ENCODE results near the gene MGST1. TPM values are rescaled to one million over a fixed set of nuclear protein-coding genes. Genes with fewer than 3 reads are reported as not detected.

Gene MGST1
- total RNA-seq, 3 donors from 2014 or later = 0.45 to 1.8 (median 0.94) TPM

DNA sequence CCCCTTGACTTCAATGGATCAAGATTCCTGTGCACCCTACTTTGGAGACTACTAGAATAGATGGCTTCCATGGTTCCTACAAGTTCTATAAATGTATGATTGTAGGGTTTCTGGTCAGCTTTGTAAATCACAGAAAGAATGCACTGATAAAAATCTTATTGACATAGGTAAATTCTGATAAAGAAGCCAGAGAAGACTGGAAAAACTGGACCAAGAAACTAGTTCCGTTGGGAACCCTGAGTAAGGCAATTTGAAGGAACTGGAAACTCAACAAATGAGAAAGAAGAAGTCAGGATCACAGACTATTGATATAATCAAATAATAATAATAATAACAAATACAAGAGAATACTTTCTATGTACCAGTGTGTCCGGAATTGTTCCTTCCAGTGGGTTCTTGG lies 15.4 kb upstream of the MGST1 start:
- DNase-seq (no peak), ATAC-seq (no peak)
- Mint-ChIP-seq H3K4me3 (no peak overlapping the region), H3K4me1 (ENCODE audit: low read depth) (no peaks in the 10 kb centered on the region), H3K9me3 (peaks cover 19% of the 10 kb centered on the region), H3K36me3 (ENCODE audit: insufficient read depth) (no peaks in the 10 kb centered on the region), H3K27me3 (ENCODE audit: low read depth) (no peaks in the 10 kb centered on the region)

DNA sequence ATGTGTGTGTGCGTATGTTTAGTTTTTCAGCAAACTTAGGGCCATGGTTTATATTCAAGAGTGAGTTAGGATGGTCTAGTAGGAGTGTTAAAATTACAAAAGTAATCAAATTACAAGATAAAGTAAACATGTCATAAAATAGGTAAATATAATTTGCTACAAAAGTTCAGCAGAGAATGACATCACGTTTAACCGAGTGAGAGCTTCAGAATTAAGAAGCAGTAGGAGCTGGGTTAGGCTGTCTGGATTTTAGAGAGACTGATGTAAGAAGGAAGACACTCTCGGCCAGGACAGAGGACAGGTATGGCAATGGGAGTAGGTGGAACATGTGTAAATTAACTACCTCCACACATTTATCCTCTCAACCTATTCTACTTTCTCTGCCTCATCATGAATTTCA lies 11.6 kb upstream of the MGST1 start:
- H3K4me1 Mint-ChIP-seq (ENCODE audit: low read depth) = no peaks in the 10 kb centered on the region
- no peak overlapping the region for H3K4me3 Mint-ChIP-seq
- ATAC-seq = no peak
- peaks cover 8% of the 10 kb centered on the region for H3K9me3 Mint-ChIP-seq
- H3K27me3 Mint-ChIP-seq (ENCODE audit: low read depth) = no peaks in the 10 kb centered on the region
- DNase-seq = no peak
- H3K36me3 Mint-ChIP-seq (ENCODE audit: insufficient read depth) = no peaks in the 10 kb centered on the region

DNA sequence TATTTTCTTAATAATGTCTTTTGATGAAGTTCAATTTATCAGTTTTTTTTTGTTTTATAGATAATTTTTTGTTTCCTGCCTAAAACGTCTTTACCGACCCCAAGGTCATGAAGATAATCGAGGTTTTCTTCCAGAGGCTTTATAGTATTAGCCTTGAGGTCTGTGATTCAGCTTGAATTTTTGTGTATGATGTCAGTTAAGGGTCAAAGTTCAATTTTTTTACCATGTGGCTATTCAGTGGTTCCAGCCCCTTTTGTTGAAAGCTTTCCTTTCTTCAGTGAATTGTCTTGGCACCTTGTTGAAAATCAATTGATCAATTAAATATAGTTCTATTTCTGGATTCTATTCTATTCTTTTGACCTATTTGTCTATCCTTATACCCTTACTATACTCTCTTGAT lies 3.2 kb upstream of the MGST1 start:
- H3K4me3 Mint-ChIP-seq = no peak overlapping the region
- DNase-seq = no peak
- H3K4me1 Mint-ChIP-seq (ENCODE audit: low read depth) = no peaks in the 10 kb centered on the region
- H3K36me3 Mint-ChIP-seq (ENCODE audit: insufficient read depth) = no peaks in the 10 kb centered on the region
- H3K9me3 Mint-ChIP-seq = peaks cover 8% of the 10 kb centered on the region
- no peak for ATAC-seq
- H3K27me3 Mint-ChIP-seq (ENCODE audit: low read depth) = peaks cover 8% of the 10 kb centered on the region

DNA sequence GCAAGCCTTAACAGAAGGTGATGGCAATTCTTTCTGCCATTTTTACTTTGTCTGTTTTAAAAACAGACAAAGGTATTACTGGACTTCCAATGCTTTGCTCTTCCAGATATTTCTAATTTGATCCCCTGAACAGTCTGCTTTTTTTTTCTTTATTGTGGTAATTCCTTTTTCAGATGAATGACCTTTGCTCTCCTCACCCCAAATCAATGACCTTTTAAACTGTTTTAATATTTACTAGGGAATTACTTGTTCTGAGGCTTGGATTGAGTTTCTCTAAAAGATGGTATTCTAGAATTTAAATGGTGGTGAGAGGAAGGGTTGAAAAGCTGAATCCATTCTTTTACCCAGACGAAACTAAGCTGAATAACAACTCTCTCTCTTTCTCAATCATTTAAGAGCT lies 2.3 kb upstream of the MGST1 start:
- ATAC-seq = no peak
- no peaks in the 10 kb centered on the region for H3K36me3 Mint-ChIP-seq (ENCODE audit: insufficient read depth)
- DNase-seq = no peak
- no peak overlapping the region for H3K4me3 Mint-ChIP-seq
- peaks cover 8% of the 10 kb centered on the region for H3K9me3 Mint-ChIP-seq
- peaks cover 8% of the 10 kb centered on the region for H3K27me3 Mint-ChIP-seq (ENCODE audit: low read depth)
- no peaks in the 10 kb centered on the region for H3K4me1 Mint-ChIP-seq (ENCODE audit: low read depth)

DNA sequence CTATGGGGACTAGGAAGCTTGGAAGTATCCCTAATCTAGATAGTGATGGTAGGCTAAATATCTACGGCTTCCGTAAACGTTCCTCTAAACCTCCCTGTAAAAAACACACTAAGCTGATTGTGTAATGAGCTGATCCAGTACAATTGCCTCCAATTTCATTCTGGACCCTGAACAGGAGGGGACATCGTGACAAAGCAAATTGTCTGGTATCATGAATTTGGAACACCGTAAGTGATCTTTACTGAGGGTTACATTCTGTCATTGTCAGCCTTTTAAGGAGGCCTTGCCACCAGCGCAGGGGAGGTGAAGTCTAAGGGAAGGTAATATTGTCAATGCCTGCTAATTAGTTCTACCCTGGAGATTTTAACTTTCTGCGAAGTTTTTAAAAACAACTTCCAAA lies 487 bp upstream of the MGST1 start:
- Mint-ChIP-seq H3K4me1 (ENCODE audit: low read depth) (no peaks in the 10 kb centered on the region), H3K27me3 (ENCODE audit: low read depth) (peaks cover 8% of the 10 kb centered on the region), H3K36me3 (ENCODE audit: insufficient read depth) (no peaks in the 10 kb centered on the region), H3K9me3 (peaks cover 8% of the 10 kb centered on the region), H3K4me3 (no peak overlapping the region)
- ATAC-seq (no peak), DNase-seq (no peak)

DNA sequence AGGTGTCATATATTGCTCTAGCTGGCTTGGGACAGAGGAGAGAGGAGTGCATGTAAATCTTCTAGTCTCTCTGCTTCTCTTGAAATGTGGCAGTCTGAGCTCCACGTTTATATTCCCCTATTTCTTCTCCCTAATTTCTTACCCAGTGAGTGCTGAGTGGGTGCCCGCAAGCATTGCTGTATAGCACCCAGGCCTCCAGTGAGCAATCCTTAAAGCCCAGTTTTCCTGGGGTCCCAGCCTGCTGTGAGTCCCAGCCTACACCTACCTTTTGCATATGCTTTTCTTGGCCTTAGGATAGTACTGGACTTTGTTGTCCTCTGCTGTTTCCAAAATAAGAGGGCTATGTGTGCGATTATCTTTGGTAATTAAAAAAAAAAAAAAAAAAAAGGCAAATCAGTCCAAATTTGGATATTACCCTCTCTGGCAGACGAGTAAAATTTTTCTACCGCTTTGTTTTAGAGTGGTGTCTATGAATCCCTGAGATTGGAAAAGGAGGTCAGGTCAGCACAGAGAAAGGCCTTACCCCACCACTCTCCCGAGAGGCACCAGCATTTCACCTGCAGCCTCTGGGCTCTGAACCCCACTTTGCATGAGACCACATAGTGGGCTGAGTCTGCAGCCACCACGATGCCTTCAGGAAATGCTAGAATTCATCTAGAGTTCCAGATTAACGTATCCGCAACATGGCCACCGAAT lies 1.1 kb downstream of the MGST1 start:
- Mint-ChIP-seq H3K27me3 (ENCODE audit: low read depth) (peaks cover 8% of the 10 kb centered on the region), H3K36me3 (ENCODE audit: insufficient read depth) (no peaks in the 10 kb centered on the region), H3K9me3 (no peaks in the 10 kb centered on the region), H3K4me3 (no peak overlapping the region), H3K4me1 (ENCODE audit: low read depth) (no peaks in the 10 kb centered on the region)
- no peak for ATAC-seq
- no peak for DNase-seq

DNA sequence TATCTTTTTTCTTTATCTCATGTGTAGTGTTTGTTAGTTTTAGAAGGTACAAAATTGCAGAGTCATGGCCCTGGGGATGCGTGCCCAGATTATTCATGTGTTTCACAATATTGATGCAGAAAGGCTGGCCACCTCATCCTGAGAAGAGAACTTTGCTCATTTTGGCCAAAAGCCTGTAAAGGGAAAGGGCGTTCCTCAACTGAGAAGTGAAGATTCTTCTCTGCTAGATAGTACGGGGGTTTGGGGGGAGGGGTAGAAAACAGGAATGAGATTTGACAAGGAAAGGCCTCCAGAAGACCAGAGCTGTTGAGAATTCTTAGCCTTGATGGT lies 1.7 kb downstream of the MGST1 start:
- no peaks in the 10 kb centered on the region for H3K9me3 Mint-ChIP-seq
- DNase-seq (no peak), ATAC-seq (no peak)
- H3K4me1 Mint-ChIP-seq (ENCODE audit: low read depth) = no peaks in the 10 kb centered on the region
- H3K4me3 Mint-ChIP-seq = no peak overlapping the region
- peaks cover 8% of the 10 kb centered on the region for H3K27me3 Mint-ChIP-seq (ENCODE audit: low read depth)
- no peaks in the 10 kb centered on the region for H3K36me3 Mint-ChIP-seq (ENCODE audit: insufficient read depth)

DNA sequence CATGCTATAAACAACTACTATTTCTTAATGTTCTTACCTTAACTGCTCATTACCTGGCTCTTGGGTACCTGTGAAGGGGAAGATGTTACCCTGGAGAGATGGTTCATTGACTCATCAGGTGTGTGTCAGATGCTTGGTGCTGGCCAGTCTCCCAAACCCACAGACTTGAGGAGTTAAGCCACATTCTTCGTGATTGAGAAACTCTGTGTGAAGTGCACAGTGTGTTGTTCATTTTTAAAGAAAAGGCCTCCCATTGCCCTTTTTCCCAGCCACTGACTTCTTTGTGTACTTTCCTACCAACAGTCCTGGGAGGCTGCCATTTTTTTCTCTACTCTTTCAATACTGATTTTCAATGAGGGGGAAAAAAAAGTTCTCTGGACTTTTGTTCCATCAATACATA lies 3.2 kb downstream of the MGST1 start:
- H3K36me3 Mint-ChIP-seq (ENCODE audit: insufficient read depth) = no peaks in the 10 kb centered on the region
- ATAC-seq = no peak
- H3K27me3 Mint-ChIP-seq (ENCODE audit: low read depth) = peaks cover 8% of the 10 kb centered on the region
- no peak overlapping the region for H3K4me3 Mint-ChIP-seq
- H3K9me3 Mint-ChIP-seq = no peaks in the 10 kb centered on the region
- no peaks in the 10 kb centered on the region for H3K4me1 Mint-ChIP-seq (ENCODE audit: low read depth)
- no peak for DNase-seq

DNA sequence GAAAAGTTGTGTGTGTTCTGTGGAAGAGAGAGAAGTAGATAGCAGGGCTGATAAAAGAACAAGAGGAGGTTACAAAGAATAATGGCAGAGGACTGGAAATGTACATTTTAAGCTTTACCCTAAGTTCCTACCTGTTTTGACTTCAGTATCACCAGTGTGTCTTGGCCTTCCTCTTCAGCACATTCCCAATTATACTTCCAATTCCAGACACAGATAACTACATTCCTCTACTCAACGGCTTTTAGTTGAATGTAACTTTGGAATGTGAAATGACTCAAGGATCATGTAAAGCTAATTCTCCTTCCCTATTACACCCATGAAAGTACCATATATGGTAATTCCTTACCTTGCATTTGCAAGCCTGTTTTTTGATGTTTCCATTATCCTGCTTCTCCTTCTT lies 5.0 kb downstream of the MGST1 start:
- Mint-ChIP-seq H3K36me3 (ENCODE audit: insufficient read depth) (no peaks in the 10 kb centered on the region), H3K27me3 (ENCODE audit: low read depth) (peaks cover 2% of the 10 kb centered on the region), H3K9me3 (no peaks in the 10 kb centered on the region), H3K4me1 (ENCODE audit: low read depth) (no peaks in the 10 kb centered on the region), H3K4me3 (no peak overlapping the region)
- ATAC-seq = no peak
- DNase-seq = no peak

DNA sequence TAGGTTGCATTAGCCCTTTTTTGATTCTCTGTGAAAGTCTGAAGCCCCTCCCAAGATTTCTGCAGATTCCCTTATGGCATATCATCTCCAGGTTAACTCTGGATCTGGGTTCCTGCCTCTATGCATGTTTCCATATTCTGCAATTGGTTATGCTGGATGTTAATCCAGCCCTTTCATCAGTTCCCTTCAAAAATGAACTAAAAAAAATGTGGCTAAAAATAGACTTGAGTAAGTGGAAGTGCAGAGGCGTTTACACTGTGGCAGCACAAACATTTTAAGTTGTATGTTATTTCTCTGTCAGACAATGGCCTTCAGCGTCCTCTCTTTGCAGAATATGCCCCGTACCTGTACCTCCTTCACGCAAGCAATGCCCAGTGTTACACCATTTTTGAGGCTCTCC lies 11.4 kb downstream of the MGST1 start:
- H3K36me3 Mint-ChIP-seq (ENCODE audit: insufficient read depth) = no peaks in the 10 kb centered on the region
- no peaks in the 10 kb centered on the region for H3K9me3 Mint-ChIP-seq
- no peak overlapping the region for H3K4me3 Mint-ChIP-seq
- H3K4me1 Mint-ChIP-seq (ENCODE audit: low read depth) = no peaks in the 10 kb centered on the region
- ATAC-seq (no peak), DNase-seq (no peak)
- no peaks in the 10 kb centered on the region for H3K27me3 Mint-ChIP-seq (ENCODE audit: low read depth)

DNA sequence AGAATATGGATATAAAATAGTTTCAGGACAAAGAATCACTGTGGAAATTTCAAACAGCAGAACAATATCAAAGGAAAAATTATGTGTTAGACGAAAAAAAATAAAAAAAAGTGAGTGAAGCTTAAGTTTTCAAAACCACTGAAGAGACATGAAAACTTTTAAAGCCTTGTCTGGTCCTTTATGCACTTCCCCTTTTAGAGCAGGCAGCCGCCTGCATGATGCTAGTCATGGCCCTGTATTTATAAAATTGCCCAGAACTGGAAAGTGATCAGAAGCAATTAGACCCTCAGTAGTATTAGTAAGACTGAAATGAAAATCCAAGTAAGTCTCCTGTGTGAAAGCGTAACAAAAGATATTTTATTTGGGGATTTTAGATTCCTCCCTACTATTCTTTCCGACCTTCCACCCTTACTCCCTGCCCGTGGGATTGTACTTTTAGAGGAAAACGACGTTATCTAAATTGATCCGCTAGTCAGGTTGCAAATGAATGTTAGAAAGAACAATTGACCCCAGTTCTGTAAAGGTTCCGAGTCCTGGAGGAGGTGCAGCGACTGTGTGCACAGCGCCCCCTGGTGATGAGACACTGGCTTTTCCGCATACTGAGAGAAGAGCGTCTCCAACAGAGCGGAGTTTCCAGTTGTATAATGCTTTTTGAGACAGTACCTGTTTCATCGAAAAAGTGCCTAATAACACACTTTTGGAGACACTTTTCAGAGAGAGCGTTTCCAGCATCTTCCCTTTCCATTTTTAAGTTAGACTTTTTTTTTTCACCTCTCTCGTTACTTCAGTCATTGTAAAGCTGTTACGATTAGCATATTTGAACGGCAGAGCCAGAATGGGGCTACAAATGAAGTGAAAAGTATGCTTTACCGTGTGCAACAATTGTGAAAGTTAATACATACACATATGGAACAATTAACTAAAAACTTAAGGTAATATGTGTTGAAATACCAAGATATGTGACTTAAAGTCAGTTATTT lies 12.4 kb downstream of the MGST1 start:
- no peak for ATAC-seq
- H3K4me1 Mint-ChIP-seq (ENCODE audit: low read depth) = no peaks in the 10 kb centered on the region
- H3K36me3 Mint-ChIP-seq (ENCODE audit: insufficient read depth) = no peaks in the 10 kb centered on the region
- H3K27me3 Mint-ChIP-seq (ENCODE audit: low read depth) = no peaks in the 10 kb centered on the region
- no peaks in the 10 kb centered on the region for H3K9me3 Mint-ChIP-seq
- H3K4me3 Mint-ChIP-seq = no peak overlapping the region
- DNase-seq = no peak

DNA sequence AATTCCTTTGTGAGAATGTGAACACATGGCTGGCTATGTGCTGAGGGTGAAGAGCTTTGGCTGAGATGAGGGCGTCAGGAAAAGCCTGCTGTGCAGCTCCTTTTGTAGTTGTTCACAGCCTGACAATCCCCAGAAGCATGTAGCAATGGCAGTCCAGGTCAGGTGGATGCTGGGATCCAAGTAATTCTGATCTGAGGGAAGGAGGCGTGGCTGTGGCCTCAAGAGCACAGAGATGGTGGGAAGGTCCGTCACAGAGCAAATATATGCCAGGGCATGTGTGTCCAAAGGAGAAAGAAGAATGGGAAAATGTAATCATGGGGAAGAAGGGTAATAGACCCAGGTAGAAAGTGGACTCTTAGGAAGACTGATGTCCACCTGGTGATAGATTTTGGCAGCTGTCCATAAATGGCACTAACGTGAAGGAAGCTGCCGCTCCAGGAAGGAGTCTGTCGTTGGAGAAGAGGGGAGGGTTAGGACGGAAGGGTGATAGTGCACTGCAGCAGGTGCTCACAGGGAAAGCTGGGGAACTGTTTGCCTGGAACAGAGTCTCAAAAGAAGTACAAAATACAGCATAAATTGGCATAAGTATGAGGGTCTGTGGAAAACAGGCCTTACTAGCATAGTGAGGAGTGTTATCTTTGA lies 13.8 kb downstream of the MGST1 start:
- H3K36me3 Mint-ChIP-seq (ENCODE audit: insufficient read depth) = no peaks in the 10 kb centered on the region
- no peaks in the 10 kb centered on the region for H3K27me3 Mint-ChIP-seq (ENCODE audit: low read depth)
- H3K4me1 Mint-ChIP-seq (ENCODE audit: low read depth) = no peaks in the 10 kb centered on the region
- H3K4me3 Mint-ChIP-seq = no peak overlapping the region
- no peak for ATAC-seq
- DNase-seq = no peak
- no peaks in the 10 kb centered on the region for H3K9me3 Mint-ChIP-seq

DNA sequence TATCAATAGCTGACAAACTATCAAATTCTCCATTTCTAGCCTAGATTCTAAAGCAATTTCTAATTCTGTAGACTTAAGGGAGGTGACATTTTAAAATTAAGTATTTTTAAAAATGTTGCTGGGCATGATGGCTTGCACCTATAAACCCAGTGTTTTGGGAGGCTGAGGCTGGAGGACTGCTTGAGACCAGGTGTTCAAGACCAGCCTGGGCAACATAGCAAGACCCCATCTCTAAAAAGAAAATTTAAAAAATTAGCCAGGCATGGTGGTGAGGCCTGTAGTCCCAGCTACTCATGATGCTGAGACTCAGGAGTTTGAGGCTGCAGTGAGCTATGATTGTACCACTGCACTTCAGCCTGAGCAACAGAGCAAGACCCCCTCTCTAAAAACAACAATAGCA lies 15.1 kb downstream of the MGST1 start:
- no peak for DNase-seq
- no peaks in the 10 kb centered on the region for H3K27me3 Mint-ChIP-seq (ENCODE audit: low read depth)
- no peaks in the 10 kb centered on the region for H3K36me3 Mint-ChIP-seq (ENCODE audit: insufficient read depth)
- H3K9me3 Mint-ChIP-seq = no peaks in the 10 kb centered on the region
- no peak overlapping the region for H3K4me3 Mint-ChIP-seq
- no peak for ATAC-seq
- H3K4me1 Mint-ChIP-seq (ENCODE audit: low read depth) = no peaks in the 10 kb centered on the region

DNA sequence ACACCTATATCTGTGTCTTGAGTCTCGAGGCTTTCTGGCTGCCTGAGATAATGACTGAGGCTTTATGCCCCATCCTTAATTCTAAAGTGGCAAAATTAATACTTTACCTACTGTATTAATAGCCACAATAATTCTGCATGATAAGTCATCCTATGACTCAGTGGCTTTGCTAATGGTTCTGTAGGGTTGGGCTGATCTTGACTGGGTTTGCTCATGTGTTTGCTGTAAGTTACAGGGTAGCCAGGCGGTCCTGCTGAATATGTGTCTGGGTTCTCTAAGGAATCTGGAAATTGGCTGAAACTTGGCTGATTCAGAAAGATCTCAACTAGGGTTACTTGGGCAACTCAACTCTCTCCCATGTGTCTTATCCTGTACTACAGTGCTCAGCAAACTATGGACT lies 21.7 kb downstream of the MGST1 start:
- DNase-seq (no peak), ATAC-seq (no peak)
- H3K27me3 Mint-ChIP-seq (ENCODE audit: low read depth) = no peaks in the 10 kb centered on the region
- no peaks in the 10 kb centered on the region for H3K36me3 Mint-ChIP-seq (ENCODE audit: insufficient read depth)
- H3K4me1 Mint-ChIP-seq (ENCODE audit: low read depth) = no peaks in the 10 kb centered on the region
- H3K4me3 Mint-ChIP-seq = no peak overlapping the region
- H3K9me3 Mint-ChIP-seq = no peaks in the 10 kb centered on the region

DNA sequence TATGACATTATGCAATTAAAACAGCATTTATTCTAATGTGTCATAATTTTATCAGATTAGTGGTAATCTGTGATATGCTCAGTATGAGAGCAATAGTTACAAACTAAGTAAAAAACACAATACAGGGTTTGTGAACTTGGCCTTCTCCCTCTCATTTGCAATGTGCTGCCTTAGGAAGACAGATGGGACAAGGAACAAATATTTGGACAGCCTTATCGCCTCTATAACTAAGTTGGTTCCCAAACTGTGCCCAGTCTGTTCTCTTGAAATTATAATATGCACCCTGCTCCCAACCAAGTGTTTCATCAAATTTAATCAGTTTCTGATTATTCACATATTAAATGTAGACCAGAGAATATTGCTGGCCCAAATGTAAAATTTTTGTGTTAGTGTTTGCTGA lies 22.7 kb downstream of the MGST1 start:
- DNase-seq (no peak), ATAC-seq (no peak)
- Mint-ChIP-seq H3K4me3 (no peak overlapping the region), H3K36me3 (ENCODE audit: insufficient read depth) (no peaks in the 10 kb centered on the region), H3K27me3 (ENCODE audit: low read depth) (no peaks in the 10 kb centered on the region), H3K4me1 (ENCODE audit: low read depth) (no peaks in the 10 kb centered on the region), H3K9me3 (no peaks in the 10 kb centered on the region)
